Measurements from ENCODE around the gene CTTN. TPM values are rescaled to one million over a fixed set of nuclear protein-coding genes. Genes with fewer than 3 reads are reported as not detected.
"Not testable (repeated sequence)": the region's sequence is repeated elsewhere in the genome, so short reads cannot be mapped to it uniquely, and the experiment has no call there.

The CTTN gene
- total RNA-seq, 2 donors from 2014 or later: 3.1 to 52.3 TPM

DNA sequence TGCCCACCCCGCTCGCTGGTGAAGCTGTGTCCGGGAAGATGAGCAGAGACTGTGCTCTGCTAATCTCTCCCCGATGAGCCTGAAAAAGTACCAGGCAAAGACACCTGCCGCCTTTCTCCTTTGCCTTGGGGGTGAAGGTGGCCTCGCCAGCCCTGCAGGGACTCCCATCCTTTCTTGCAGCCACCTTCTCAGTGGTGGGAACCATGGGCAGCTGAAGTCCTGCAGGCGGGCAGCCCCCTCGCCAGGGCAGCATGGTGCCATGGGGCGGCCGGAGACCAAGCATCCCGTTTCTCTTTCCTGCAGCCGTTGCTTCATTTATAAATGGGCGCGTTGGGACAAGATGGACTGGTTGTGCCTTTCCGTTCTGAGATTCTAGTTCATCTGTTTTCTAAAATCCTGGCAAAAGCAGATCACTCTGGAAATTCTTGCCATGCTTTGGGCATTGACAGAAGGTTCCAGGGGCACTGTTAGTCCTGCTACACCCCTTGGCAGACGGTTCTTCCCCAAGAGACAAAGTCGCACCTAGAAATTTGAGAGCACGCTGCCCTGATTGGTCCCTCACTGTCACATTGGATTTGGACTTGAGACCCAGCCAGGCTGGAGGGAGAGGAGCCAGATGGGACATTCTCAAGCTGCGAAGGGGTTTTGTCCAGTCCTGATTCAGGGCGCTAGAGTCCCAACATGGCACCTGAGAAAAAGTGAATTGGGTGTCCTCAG, 7.5 kb downstream of the CTTN start:
- H3K36me3 Mint-ChIP-seq (ENCODE audit: low read depth): no peaks in the 10 kb centered on the region
- ATAC-seq (no peak), DNase-seq (no peak)
- H3K4me1 Mint-ChIP-seq: no peaks in the 10 kb centered on the region
- no peak overlapping the region for H3K27ac Mint-ChIP-seq
- no peak overlapping the region for H3K4me3 Mint-ChIP-seq
- peaks cover 18% of the 10 kb centered on the region for H3K27me3 Mint-ChIP-seq
- no peaks in the 10 kb centered on the region for H3K9me3 ChIP-seq (ENCODE audit: control insufficient read depth, low read length, poor library complexity, severe bottlenecking)

DNA sequence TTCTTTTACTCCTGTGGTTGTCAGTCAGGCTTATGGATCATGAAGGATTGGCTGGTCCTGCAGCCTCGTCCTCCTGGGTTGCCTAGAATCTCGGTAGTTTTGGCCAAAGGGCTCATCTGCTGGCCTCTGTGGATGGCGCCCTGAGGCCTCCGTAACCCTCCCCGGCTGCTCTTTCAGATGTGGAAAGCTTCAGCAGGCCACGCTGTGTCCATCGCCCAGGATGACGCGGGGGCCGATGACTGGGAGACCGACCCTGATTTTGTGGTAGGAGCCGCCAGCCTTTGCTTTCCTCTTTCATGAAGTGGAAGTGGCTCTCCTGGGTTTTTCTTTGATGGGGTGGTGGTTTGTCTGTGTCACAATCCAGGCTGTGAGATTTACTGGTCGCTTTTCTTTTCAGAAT, 8.8 kb downstream of the CTTN start:
- ATAC-seq (no peak), DNase-seq (no peak)
- H3K4me1 Mint-ChIP-seq: no peaks in the 10 kb centered on the region
- H3K9me3 ChIP-seq (ENCODE audit: control insufficient read depth, low read length, poor library complexity, severe bottlenecking): no peaks in the 10 kb centered on the region
- H3K27ac Mint-ChIP-seq: no peak overlapping the region
- peaks cover 27% of the 10 kb centered on the region for H3K27me3 Mint-ChIP-seq
- no peaks in the 10 kb centered on the region for H3K36me3 Mint-ChIP-seq (ENCODE audit: low read depth)
- H3K4me3 Mint-ChIP-seq: no peak overlapping the region

DNA sequence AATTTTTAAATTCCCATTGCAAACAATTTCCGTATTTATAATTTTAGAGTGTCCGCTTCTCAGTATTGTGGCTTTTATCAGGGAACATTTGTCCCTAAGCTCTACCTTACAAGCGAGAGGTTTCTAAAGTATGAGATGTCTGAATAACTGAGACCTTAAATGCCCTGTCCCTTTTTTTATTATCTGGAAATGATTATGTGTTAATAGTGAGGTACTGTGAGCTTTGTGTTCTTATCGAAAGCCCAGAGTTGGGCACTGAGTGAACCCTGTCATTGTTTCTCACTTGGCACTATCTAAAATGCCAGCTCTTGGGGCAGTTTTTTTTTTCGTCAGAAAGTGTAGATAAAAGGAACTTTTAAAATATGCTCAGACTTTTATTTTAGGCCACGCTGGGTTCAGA, 9.5 kb downstream of the CTTN start:
- Mint-ChIP-seq H3K36me3 (ENCODE audit: low read depth) (no peaks in the 10 kb centered on the region), H3K27me3 (peaks cover 22% of the 10 kb centered on the region), H3K4me1 (no peaks in the 10 kb centered on the region), H3K27ac (no peak overlapping the region), H3K4me3 (no peak overlapping the region)
- no peak for DNase-seq
- no peak for ATAC-seq
- no peaks in the 10 kb centered on the region for H3K9me3 ChIP-seq (ENCODE audit: control insufficient read depth, low read length, poor library complexity, severe bottlenecking)

DNA sequence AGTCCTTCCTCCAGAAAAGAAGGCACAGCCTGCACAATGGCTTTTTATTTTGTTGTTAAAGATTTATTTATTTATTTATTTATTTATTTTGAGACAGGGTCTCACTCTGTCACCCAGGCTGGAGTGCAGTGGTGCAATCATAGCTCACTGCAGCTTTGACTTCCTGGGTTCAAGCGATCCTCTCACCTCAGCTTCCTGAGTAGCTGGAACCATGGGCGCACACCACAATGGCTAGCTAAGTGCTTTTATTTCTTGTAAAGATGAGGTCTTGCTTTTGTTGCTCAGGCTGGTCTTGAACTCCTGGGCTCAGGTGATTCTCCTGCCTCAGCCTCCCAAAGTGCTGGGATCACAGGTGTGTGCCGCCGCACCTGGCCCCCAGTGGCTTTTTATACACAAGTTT, 10.0 kb downstream of the CTTN start:
- H3K36me3 Mint-ChIP-seq (ENCODE audit: low read depth); H3K4me1 Mint-ChIP-seq; H3K27ac Mint-ChIP-seq; H3K9me3 ChIP-seq (ENCODE audit: control insufficient read depth, low read length, poor library complexity, severe bottlenecking); DNase-seq; H3K4me3 Mint-ChIP-seq; ATAC-seq: not testable (repeated sequence)
- peaks cover 22% of the 10 kb centered on the region for H3K27me3 Mint-ChIP-seq

DNA sequence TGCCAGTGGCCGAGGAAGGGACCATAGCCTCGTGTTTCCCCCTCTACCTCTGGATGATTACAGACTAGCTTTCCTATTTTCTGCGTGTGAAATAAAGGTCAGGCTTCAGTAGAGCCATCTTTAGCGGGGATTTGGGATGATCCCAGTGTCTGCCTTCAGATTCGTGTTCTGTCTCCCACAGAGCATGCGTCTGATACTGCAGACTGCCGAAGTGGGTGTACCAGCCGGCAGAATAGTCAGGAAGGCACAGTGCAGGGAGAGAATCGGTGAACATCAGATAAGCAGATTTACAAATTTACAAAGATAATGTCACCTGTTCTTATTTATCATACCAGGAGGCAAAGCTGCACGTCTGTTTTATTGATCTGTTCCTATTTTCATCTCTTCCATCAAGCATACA, 11.1 kb downstream of the CTTN start:
- H3K27ac Mint-ChIP-seq: no peak overlapping the region
- H3K4me3 Mint-ChIP-seq: no peak overlapping the region
- H3K27me3 Mint-ChIP-seq: peaks cover 24% of the 10 kb centered on the region
- H3K9me3 ChIP-seq (ENCODE audit: control insufficient read depth, low read length, poor library complexity, severe bottlenecking): no peaks in the 10 kb centered on the region
- DNase-seq (no peak), ATAC-seq (no peak)
- H3K36me3 Mint-ChIP-seq (ENCODE audit: low read depth): no peaks in the 10 kb centered on the region
- H3K4me1 Mint-ChIP-seq: no peaks in the 10 kb centered on the region

DNA sequence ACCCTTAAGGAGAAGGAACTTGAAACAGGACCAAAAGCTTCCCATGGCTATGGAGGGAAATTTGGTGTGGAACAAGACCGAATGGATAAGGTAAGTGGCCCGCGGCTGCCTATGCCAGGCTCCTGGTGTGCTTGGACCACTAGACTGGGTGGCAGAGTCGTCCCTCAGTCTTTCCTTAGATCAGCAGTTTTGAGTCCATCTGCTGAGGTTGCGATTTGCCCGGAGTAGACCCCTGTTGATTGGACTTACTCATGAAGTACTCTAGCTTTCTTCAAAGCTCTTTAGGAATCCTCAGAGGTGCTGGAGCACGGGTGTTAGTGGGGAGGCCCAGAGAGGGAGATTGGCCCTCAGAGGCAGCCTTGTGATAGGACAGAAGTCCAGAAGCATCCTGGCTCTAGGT, 11.5 kb downstream of the CTTN start:
- H3K9me3 ChIP-seq (ENCODE audit: control insufficient read depth, low read length, poor library complexity, severe bottlenecking): no peaks in the 10 kb centered on the region
- Mint-ChIP-seq H3K27ac (no peak overlapping the region), H3K4me3 (no peak overlapping the region), H3K4me1 (no peaks in the 10 kb centered on the region), H3K36me3 (ENCODE audit: low read depth) (no peaks in the 10 kb centered on the region), H3K27me3 (peaks cover 29% of the 10 kb centered on the region)
- DNase-seq (no peak), ATAC-seq (no peak)

DNA sequence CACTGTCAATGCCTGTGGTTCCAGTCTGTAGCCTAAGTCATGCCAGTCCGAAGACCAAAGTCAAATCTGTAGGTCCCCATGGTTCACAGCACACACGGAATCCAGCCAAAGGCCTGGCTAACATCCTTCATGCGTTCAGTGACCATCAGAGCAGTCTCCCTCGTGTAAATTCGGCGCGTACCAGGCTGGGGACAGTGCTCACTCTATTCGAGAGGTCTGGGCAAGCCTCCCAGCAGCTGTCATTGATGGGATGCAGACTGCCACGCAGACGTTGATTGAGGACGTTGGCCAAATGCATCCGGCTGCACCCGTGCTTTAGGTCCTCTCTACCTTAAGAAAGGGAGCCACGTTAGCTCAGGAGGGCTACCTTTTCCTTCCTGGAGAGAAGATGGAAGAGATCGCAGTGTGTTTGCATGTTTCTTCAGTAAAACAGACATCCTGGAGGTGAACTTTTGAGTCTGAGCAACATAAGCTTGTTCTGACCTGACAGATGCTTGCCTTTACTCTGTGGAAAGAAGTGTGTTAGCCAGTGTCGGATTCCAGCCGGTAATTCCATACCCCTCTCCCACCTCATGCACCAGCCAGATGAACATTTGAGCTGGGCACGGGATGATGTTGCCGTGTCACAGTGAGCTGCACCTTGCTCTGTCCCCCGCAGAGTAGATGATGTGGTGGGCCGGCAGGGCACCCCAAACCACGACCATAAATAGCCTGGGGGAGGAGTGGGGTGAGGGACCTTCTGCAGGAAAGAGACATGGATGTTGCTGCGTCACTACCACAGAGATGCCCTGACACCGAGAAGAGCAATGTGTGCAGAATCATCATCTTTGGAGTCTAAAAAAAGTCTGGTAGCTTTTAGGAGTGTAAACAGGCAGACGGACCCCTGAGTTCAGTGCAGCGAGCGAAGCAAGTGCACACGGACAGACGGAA, 12.2 kb downstream of the CTTN start:
- H3K9me3 ChIP-seq (ENCODE audit: control insufficient read depth, low read length, poor library complexity, severe bottlenecking): no peaks in the 10 kb centered on the region
- DNase-seq (no peak), ATAC-seq (no peak)
- Mint-ChIP-seq H3K27ac (no peak overlapping the region), H3K27me3 (peaks cover 35% of the 10 kb centered on the region), H3K36me3 (ENCODE audit: low read depth) (no peaks in the 10 kb centered on the region), H3K4me1 (no peaks in the 10 kb centered on the region), H3K4me3 (no peak overlapping the region)

DNA sequence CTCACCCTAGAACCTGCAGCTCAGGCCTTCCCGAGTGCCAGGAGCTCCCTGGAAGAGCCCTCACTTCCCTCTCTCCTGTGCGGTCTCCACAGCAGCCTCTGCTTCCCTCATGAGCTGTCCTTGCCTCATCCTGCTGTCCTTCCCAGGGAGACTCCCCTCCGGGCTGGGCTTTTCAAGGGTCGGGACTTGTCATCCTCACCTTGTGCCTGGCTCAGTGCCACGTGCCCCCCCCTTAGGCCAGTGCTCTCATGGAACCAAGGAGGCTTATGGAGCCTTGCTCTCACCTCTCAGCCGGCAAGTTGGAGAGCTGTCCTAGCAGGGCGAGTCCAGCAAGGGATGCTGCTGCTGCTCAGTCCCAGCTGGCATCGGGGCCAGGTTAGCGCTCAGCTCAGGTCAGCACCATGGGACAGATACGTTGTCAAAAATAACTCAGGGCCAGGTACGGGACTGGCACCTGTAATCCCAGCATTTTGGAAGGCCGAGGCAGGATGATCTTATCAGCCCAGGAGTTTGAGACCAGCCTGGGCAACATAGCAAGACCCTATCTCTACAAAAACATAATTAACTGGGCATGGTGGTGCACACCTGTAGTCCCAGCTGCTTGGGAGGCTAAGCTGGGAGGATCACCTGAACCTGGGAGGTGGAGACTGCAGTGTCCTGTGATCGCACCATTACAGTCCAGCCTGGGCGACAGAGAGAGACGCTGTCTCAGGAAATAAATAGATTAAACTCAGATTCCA, 13.6 kb downstream of the CTTN start:
- no peaks in the 10 kb centered on the region for H3K4me1 Mint-ChIP-seq
- no peaks in the 10 kb centered on the region for H3K9me3 ChIP-seq (ENCODE audit: control insufficient read depth, low read length, poor library complexity, severe bottlenecking)
- DNase-seq (no peak), ATAC-seq (no peak)
- no peaks in the 10 kb centered on the region for H3K36me3 Mint-ChIP-seq (ENCODE audit: low read depth)
- peaks cover 45% of the 10 kb centered on the region for H3K27me3 Mint-ChIP-seq
- H3K27ac Mint-ChIP-seq: no peak overlapping the region
- H3K4me3 Mint-ChIP-seq: no peak overlapping the region

DNA sequence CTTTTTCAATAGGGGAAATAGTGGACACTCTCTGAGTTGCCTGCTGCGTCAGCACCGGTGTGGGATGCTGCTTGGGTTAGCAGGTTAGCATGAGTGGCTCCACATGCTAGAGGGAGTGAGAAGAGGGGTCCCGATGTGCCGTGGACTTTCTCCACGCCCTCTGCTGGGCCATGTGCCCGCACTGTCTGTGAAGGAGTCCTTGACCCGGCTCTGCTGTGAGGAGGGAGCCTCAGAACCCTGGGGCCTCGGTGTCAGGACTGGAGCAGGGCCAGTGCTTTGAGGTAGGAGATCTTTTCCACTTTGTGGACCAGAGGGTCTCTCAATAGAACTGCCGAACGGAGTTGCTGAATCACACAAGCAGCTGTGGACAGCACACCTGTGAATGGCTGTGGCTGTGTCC, 14.8 kb downstream of the CTTN start:
- Mint-ChIP-seq H3K4me1 (no peaks in the 10 kb centered on the region), H3K27ac (no peak overlapping the region), H3K36me3 (ENCODE audit: low read depth) (no peaks in the 10 kb centered on the region), H3K27me3 (peaks cover 45% of the 10 kb centered on the region), H3K4me3 (no peak overlapping the region)
- H3K9me3 ChIP-seq (ENCODE audit: control insufficient read depth, low read length, poor library complexity, severe bottlenecking): no peaks in the 10 kb centered on the region
- ATAC-seq (no peak), DNase-seq (no peak)

DNA sequence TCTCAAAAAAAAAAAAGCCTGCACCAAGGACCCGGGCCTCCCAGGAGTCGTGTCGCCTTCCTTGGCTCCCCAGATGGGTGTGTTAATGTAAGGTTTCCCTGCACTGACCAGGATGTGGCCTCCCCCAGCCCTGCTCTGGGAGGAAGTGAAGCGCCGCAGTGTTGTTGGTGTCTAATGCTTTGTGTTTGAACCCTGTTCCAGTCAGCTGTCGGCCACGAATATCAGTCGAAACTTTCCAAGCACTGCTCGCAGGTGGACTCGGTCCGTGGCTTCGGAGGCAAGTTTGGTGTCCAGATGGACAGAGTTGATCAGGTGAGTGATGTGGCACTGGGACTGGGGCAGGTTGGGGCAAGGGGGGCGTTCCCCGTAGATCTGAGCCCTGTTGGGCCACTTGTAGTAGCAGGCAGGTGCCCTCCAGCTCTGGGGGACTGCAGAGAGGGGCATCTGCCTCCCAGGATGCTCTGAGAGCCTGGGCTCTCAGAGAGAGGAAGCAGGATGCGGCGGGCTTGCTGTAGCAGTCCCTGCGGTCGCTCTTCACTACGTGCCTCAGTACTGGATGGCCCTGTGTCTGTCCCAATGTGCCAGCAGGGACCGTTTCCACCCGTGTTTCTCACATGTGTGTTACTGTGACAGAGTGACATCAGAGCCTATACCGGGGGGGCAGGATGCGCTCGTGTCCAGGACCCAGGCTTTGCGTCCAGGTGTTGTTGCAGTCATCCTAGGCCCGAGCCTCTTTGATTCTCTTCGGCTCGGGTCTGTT, 16.2 kb downstream of the CTTN start:
- no peaks in the 10 kb centered on the region for H3K9me3 ChIP-seq (ENCODE audit: control insufficient read depth, low read length, poor library complexity, severe bottlenecking)
- Mint-ChIP-seq H3K27ac (no peak overlapping the region), H3K4me3 (no peak overlapping the region), H3K4me1 (no peaks in the 10 kb centered on the region), H3K27me3 (peaks cover 39% of the 10 kb centered on the region), H3K36me3 (ENCODE audit: low read depth) (no peaks in the 10 kb centered on the region)
- no peak for ATAC-seq
- no peak for DNase-seq

DNA sequence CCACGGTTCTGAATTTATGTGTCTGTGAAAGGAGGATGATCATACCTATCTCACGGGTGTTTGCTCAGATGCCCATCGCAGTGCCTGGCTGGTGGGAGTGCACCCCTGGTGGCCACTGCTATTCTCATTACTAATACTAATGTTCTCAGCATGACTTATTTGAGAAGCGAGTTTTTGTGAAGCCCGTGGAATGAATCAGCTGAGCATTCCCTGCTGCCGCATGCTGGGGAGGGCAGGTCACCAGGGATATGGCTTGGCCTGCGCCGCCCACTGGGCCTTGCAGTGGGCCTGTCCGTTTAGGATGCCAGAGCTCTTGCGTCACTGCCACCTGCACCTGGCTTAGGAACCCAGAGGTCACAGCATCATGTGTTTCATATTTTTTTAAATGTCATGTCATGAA, 16.9 kb downstream of the CTTN start:
- H3K27me3 Mint-ChIP-seq: peaks cover 40% of the 10 kb centered on the region
- no peaks in the 10 kb centered on the region for H3K9me3 ChIP-seq (ENCODE audit: control insufficient read depth, low read length, poor library complexity, severe bottlenecking)
- no peaks in the 10 kb centered on the region for H3K36me3 Mint-ChIP-seq (ENCODE audit: low read depth)
- no peak overlapping the region for H3K27ac Mint-ChIP-seq
- no peak overlapping the region for H3K4me3 Mint-ChIP-seq
- ATAC-seq (no peak), DNase-seq (no peak)
- H3K4me1 Mint-ChIP-seq: no peaks in the 10 kb centered on the region

DNA sequence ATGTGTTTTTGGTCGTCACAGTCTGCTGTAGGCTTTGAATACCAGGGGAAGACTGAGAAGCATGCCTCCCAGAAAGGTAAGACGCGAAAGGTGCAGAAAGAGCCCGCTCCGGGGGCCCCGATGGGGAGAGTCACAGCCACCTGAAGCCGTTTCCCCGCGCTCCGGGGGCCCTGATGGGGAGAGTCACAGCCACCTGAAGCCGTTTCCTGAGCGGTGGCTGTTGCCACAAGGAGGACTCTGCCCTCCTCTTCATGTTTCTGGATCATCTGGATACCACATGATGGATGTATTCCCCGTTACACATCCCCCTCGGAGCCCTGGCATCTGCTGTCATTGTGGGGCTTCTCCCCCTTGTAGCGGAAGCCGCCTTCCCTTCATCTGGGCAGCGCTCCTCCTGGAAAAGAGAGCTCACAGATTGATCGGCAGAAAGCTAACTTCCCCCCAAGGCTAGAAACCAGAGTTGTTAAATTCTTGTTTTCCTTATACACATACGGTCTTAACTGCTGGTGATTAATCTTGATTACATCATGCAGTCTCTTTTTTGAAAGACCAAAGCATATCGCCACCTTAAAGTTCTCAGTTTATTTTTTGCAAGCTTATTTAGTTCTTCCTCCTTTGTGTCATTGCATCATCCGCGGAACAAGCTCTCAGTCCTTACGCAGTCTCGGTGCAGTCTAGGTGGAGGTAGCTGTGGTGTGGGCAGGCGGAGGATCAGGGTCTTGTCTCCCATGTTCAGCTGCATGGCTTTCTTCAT, 17.5 kb downstream of the CTTN start:
- ATAC-seq (no peak), DNase-seq (no peak)
- Mint-ChIP-seq H3K4me3 (no peak overlapping the region), H3K36me3 (ENCODE audit: low read depth) (no peaks in the 10 kb centered on the region), H3K27me3 (peaks cover 40% of the 10 kb centered on the region), H3K4me1 (no peaks in the 10 kb centered on the region), H3K27ac (no peak overlapping the region)
- no peaks in the 10 kb centered on the region for H3K9me3 ChIP-seq (ENCODE audit: control insufficient read depth, low read length, poor library complexity, severe bottlenecking)
